Measurements from ENCODE around the gene ARHGAP44. TPM values are rescaled to one million over a fixed set of nuclear protein-coding genes. Genes with fewer than 3 reads are reported as not detected.
A peak's percentile ranks its signal among the peaks of the same experiment; 100 is the strongest.

ARHGAP44 gene
- total and polyA plus RNA-seq, 4 donors, result 12.1 to 37.5 (median 20.2) TPM

GRCh38 chr17:13024526-13025257 is 235.4 kb downstream of the ARHGAP44 start:
- H3K9ac ChIP-seq (ENCODE audit: insufficient read depth in 1 of 2, low read length in 2 of 2), result no peak overlapping the region
- TF ChIP-seq CTCF (IDR thresholded peaks at IDR 0.05; ENCODE audit: control extremely low read depth, extremely low read depth), result peak; percentile 77
- H3K27ac ChIP-seq (ENCODE audit: low read depth in 1 of 2, low read length in 1 of 2), result no peak overlapping the region
- DNase-seq (peak; percentile 77 to 78 (median 77)), ATAC-seq (ENCODE audit: insufficient read depth, low FRiP score) (peak; percentile 92)
- H3K4me1 ChIP-seq (ENCODE audit: control insufficient read depth in 5 of 5, insufficient read depth in 5 of 5, low read length in 5 of 5), result peaks cover 0 to 3% (median 0%) of the 10 kb centered on the region in 5 donors
- no peaks in the 10 kb centered on the region for H3K27me3 ChIP-seq (ENCODE audit: control insufficient read depth in 3 of 3, insufficient read depth in 3 of 3, low read length in 2 of 3)
- WGBS, 2 donors, result 28 to 30% methylated on average over 19 of the region's 19 CpGs
- no peaks in the 10 kb centered on the region for H3K36me3 ChIP-seq (ENCODE audit: control insufficient read depth in 4 of 4, insufficient read depth in 4 of 4, low read length in 4 of 4)
- H3K4me3 ChIP-seq, result no peak overlapping the region
- H3K9me3 ChIP-seq (ENCODE audit: control insufficient read depth in 4 of 4, insufficient read depth in 3 of 4, low read length in 3 of 4), result no peaks in the 10 kb centered on the region

GRCh38 chr17:13025258-13025627 is 235.9 kb downstream of the ARHGAP44 start:
- 76 to 82% methylated on average over 5 of the region's 5 CpGs for WGBS, 2 donors
- H3K27me3 ChIP-seq (ENCODE audit: control insufficient read depth in 3 of 3, insufficient read depth in 3 of 3, low read length in 2 of 3), result no peaks in the 10 kb centered on the region
- H3K27ac ChIP-seq (ENCODE audit: low read depth in 1 of 2, low read length in 1 of 2), result no peak overlapping the region
- H3K4me1 ChIP-seq (ENCODE audit: control insufficient read depth in 5 of 5, insufficient read depth in 5 of 5, low read length in 5 of 5), result peaks cover 0 to 7% (median 3%) of the 10 kb centered on the region in 5 donors
- H3K9me3 ChIP-seq (ENCODE audit: control insufficient read depth in 4 of 4, insufficient read depth in 3 of 4, low read length in 3 of 4), result no peaks in the 10 kb centered on the region
- no peak overlapping the region for H3K9ac ChIP-seq (ENCODE audit: insufficient read depth in 1 of 2, low read length in 2 of 2)
- H3K36me3 ChIP-seq (ENCODE audit: control insufficient read depth in 4 of 4, insufficient read depth in 4 of 4, low read length in 4 of 4), result no peaks in the 10 kb centered on the region
- ATAC-seq (ENCODE audit: insufficient read depth, low FRiP score) (no peak), DNase-seq (no peak)
- no peak overlapping the region for H3K4me3 ChIP-seq
- TF ChIP-seq CTCF (IDR thresholded peaks at IDR 0.05; ENCODE audit: control extremely low read depth, extremely low read depth), result no peak

- Histone ChIP-seq H3K27me3 (ENCODE audit: control insufficient read depth in 3 of 3, insufficient read depth in 3 of 3, low read length in 2 of 3) (no peaks in the 10 kb centered on the region), H3K4me3 (no peak overlapping the region), H3K36me3 (ENCODE audit: control insufficient read depth in 4 of 4, insufficient read depth in 4 of 4, low read length in 4 of 4) (no peaks in the 10 kb centered on the region), H3K27ac (ENCODE audit: low read depth in 1 of 2, low read length in 1 of 2) (no peak overlapping the region), H3K4me1 (ENCODE audit: control insufficient read depth in 5 of 5, insufficient read depth in 5 of 5, low read length in 5 of 5) (peaks cover 0 to 12% (median 3%) of the 10 kb centered on the region in 5 donors), H3K9ac (ENCODE audit: insufficient read depth in 1 of 2, low read length in 2 of 2) (no peak overlapping the region), H3K9me3 (ENCODE audit: control insufficient read depth in 4 of 4, insufficient read depth in 3 of 4, low read length in 3 of 4) (no peaks in the 10 kb centered on the region)
- no peak for TF ChIP-seq CTCF (IDR thresholded peaks at IDR 0.05; ENCODE audit: control extremely low read depth, extremely low read depth)
- DNase-seq (no peak), ATAC-seq (ENCODE audit: insufficient read depth, low FRiP score) (no peak)
Measured at GRCh38 chr17:13025687-13026086, 236.4 kb downstream of the ARHGAP44 start.

- no peak for ATAC-seq (ENCODE audit: insufficient read depth, low FRiP score)
- peaks cover 0 to 18% (median 10%) of the 10 kb centered on the region in 5 donors for H3K4me1 ChIP-seq (ENCODE audit: control insufficient read depth in 5 of 5, insufficient read depth in 5 of 5, low read length in 5 of 5)
- DNase-seq, result no peak
- WGBS, 2 donors, result 88 to 91% methylated on average over 5 of the region's 5 CpGs
- no peak overlapping the region for H3K4me3 ChIP-seq
- no peak overlapping the region for H3K9ac ChIP-seq (ENCODE audit: insufficient read depth in 1 of 2, low read length in 2 of 2)
- no peak for TF ChIP-seq CTCF (IDR thresholded peaks at IDR 0.05; ENCODE audit: control extremely low read depth, extremely low read depth)
- no peak overlapping the region for H3K27ac ChIP-seq (ENCODE audit: low read depth in 1 of 2, low read length in 1 of 2)
- H3K27me3 ChIP-seq (ENCODE audit: control insufficient read depth in 3 of 3, insufficient read depth in 3 of 3, low read length in 2 of 3), result no peaks in the 10 kb centered on the region
- H3K36me3 ChIP-seq (ENCODE audit: control insufficient read depth in 4 of 4, insufficient read depth in 4 of 4, low read length in 4 of 4), result no peaks in the 10 kb centered on the region
- H3K9me3 ChIP-seq (ENCODE audit: control insufficient read depth in 4 of 4, insufficient read depth in 3 of 4, low read length in 3 of 4), result no peaks in the 10 kb centered on the region
Measured at GRCh38 chr17:13027246-13027645, 237.9 kb downstream of the ARHGAP44 start.
